Kidney (tissue), 14 donors: ENCODE measurements around the gene XRCC3. TPM values are rescaled to one million over a fixed set of nuclear protein-coding genes. Genes with fewer than 3 reads are reported as not detected.

Source experiments
- DNase-seq, 5 donors: peaks; one replicate each; pipeline ENCODE4 v3.0.0-alpha.2; 2013 to 2020
- FAIRE-seq: peaks from 2 replicates; lab custom pipeline; 2012; peaks lifted over from hg19 to GRCh38; lab: Jason Lieb, UNC
- H3K27ac ChIP-seq, 2 donors: one replicate each; pipeline ENCODE4 v1.7.0; 2013; ENCODE audit warnings: low read depth in 2 of 2, low read length in 2 of 2, inconsistent platforms in 1 of 2
- H3K27me3 ChIP-seq: one replicate; pipeline ENCODE4 v1.7.1; 2013; ENCODE audit warnings: low read length, inconsistent platforms; ENCODE audit not compliant: control insufficient read depth, insufficient read depth
- H3K36me3 ChIP-seq, 3 donors: one replicate each; pipeline versions ENCODE4 v1.7.0 to v1.7.1; 2013; ENCODE audit warnings: low read length in 3 of 3, control low read depth in 1 of 3, inconsistent platforms in 1 of 3; ENCODE audit not compliant: insufficient read depth in 3 of 3, control insufficient read depth in 2 of 3
- H3K4me1 ChIP-seq, 3 donors: one replicate each; pipeline versions ENCODE4 v1.7.0 to v1.7.1; 2013; ENCODE audit warnings: low read length in 3 of 3, inconsistent platforms in 1 of 3, low read depth in 1 of 3; ENCODE audit not compliant: control insufficient read depth in 2 of 3, insufficient read depth in 2 of 3
- H3K4me3 ChIP-seq, 3 donors: one replicate each; pipeline versions ENCODE4 v1.7.0 to v1.8.1; 2013; ENCODE audit warnings: low read length in 3 of 3, control low read depth in 1 of 3, inconsistent platforms in 1 of 3
- H3K9ac ChIP-seq, 3 donors: one replicate each; pipeline versions ENCODE4 v1.7.0 to v1.7.1; 2013; ENCODE audit warnings: low read length in 3 of 3, control low read depth in 1 of 3, inconsistent platforms in 1 of 3
- H3K9me3 ChIP-seq, 3 donors: one replicate each; pipeline versions ENCODE4 v1.7.0 to v1.7.1; 2013; ENCODE audit warnings: low read length in 3 of 3, control low read depth in 1 of 3, inconsistent platforms in 1 of 3; ENCODE audit not compliant: control insufficient read depth in 2 of 3, insufficient read depth in 1 of 3
- intact Hi-C: fragments of 100-400 bp; cut with DNase I; formaldehyde crosslinking; loops from one replicate; pipeline ENCODE4 v1.11.1; 2022
- polyA plus RNA-seq: library from polyadenylated mRNA; stranded (reverse); fragments of 350-450 nt; fragmentation: Illumina TruSeq; extraction: RNeasy Lipid Tissue Mini Kit (QIAGEN cat#74804); gene quantifications from one replicate; pipeline ENCODE4 v1.2.3, GENCODE V29; 2014; ENCODE audit warnings: low read depth, low replicate concordance; ENCODE audit not compliant: insufficient read depth
- total RNA-seq: library from RNA; stranded (reverse); fragmentation: NEBNext Ultra II Directional; extraction: Animal tissue kit (Norgen Biotek cat#: 25700); gene quantifications from one replicate; pipeline ENCODE4 v1.2.1, GENCODE V29; 2021
- TF ChIP-seq, protein P1 (sequence below): IDR thresholded peaks from 3 replicates; pipeline ENCODE4 v1.5.1; 2012; ENCODE audit warnings: mild to moderate bottlenecking, moderate library complexity, borderline replicate concordance; ENCODE audit not compliant: insufficient read depth; ENCODE audit errors: extremely low read depth
- donor health status: control.
- donor health status: control.
- donor health status: control.
- donor health status: control.
- donor health status: control.
- donor health status: DM: yes; HTN: yes; CAD: no.
- donor health status: Normal renal cell carcinoma (clear cell type).

Gene XRCC3
- total and polyA plus RNA-seq, 2 donors from 2014 or later, result 2.8 to 6.3 TPM

DNA sequence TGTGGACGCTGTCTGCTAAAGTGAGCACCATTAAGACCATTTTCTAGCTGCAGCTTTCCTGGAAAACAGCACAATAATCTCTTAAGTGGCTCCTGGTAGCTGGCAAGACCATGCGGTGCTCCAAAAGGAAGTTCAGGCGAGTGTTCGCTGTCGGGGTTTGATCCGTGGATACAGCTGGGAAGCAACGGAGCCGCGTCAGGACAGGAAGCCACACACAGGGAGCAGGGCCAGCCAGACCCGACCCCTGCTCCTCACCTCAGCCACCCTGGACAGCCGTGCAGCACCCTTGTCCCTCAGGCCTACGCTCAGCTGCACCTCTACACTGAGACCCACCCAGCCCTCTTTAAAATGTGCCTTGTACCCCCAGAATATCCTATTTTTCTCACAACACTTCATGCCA lies 19.8 kb upstream of the XRCC3 start:
- intact Hi-C loops, result no loop called here
- Histone ChIP-seq H3K27ac (peak overlapping the region in 1 of 2 donors; percentile 13), H3K27me3 (no peaks in the 10 kb centered on the region), H3K36me3 (peaks cover 4 to 41% (median 16%) of the 10 kb centered on the region in 3 donors), H3K4me1 (peaks cover 0 to 23% (median 16%) of the 10 kb centered on the region in 3 donors), H3K9ac (peak overlapping the region in 1 of 3 donors; percentile 40), H3K9me3 (no peaks in the 10 kb centered on the region), H3K4me3 (no peak overlapping the region)
- DNase-seq, result peak in 1 of 5 donors; percentile 78
- TF ChIP-seq, protein P1, sequence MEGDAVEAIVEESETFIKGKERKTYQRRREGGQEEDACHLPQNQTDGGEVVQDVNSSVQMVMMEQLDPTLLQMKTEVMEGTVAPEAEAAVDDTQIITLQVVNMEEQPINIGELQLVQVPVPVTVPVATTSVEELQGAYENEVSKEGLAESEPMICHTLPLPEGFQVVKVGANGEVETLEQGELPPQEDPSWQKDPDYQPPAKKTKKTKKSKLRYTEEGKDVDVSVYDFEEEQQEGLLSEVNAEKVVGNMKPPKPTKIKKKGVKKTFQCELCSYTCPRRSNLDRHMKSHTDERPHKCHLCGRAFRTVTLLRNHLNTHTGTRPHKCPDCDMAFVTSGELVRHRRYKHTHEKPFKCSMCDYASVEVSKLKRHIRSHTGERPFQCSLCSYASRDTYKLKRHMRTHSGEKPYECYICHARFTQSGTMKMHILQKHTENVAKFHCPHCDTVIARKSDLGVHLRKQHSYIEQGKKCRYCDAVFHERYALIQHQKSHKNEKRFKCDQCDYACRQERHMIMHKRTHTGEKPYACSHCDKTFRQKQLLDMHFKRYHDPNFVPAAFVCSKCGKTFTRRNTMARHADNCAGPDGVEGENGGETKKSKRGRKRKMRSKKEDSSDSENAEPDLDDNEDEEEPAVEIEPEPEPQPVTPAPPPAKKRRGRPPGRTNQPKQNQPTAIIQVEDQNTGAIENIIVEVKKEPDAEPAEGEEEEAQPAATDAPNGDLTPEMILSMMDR, result no peak
- no peak for FAIRE-seq

DNA sequence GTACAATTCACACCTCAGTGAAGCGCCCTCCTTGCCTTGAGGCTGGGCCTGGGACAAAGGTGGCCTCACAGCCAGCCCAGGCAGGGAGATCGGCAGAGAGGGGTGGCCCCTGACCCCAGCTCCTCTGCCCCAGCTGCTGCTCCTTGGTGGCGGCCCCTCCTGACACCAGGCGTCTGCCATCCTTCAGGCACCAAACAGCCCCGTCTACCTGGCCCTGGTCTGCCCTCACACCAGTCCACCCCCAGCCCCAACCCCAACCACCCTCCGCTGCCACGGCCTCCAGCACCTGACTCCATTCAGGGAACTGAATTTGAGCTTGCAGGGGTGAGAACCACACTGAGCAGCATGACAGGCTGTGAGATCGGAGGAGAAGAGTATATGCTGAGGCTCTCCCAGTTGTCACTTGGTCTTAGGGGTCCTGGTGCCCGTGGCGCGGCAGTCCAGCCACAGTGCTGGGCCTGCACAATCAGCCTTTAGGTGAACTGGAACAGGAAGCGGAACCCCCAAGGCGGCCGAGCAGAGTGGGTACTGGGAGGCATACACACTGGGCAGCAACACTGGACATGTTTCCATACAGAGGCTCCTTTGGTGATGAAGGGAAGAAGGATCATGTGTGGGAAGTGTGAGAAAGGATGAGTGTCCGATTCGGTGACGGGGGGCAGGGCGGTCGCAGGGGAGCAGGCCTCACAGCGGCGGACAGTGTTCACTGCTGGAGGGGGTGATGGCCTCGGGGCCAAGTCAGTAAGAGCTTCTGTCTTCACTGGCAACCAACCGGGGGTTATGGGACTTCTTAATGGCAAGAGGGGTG lies 19.0 kb upstream of the XRCC3 start:
- TF ChIP-seq, protein P1, result no peak
- Histone ChIP-seq H3K4me3 (no peak overlapping the region), H3K9ac (peak overlapping the region in 1 of 3 donors; percentile 40), H3K36me3 (peaks cover 4 to 41% (median 14%) of the 10 kb centered on the region in 3 donors), H3K4me1 (peaks cover 0 to 23% (median 16%) of the 10 kb centered on the region in 3 donors), H3K9me3 (no peaks in the 10 kb centered on the region), H3K27me3 (no peaks in the 10 kb centered on the region), H3K27ac (no peak overlapping the region)
- DNase-seq (peak in 1 of 5 donors; percentile 68), FAIRE-seq (no peak)
- intact Hi-C loops, result no loop called here

DNA sequence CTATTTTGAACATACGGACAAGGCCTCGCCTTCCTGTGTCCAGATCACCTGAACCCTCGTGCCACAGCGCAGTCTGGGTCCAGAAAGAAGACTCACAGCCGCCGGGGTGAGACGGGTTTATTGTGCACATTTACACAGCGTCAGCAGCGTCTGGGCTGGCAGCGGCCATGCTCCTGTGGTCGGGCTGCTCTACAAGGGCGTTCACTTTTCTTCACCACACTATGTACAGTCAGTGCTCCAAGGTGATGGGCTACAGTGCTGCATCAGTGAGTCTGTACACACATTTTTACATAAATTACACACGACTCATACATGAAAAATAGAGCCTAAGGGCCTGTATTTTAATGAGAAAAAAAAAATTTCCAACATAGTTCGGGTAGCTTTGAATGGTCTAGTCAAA lies 18.4 kb upstream of the XRCC3 start:
- intact Hi-C loops, result no loop called here
- no peak for FAIRE-seq
- Histone ChIP-seq H3K36me3 (peaks cover 5 to 39% (median 14%) of the 10 kb centered on the region in 3 donors), H3K27ac (peak overlapping the region in 1 of 2 donors; percentile 26), H3K27me3 (no peaks in the 10 kb centered on the region), H3K4me1 (peaks cover 0 to 23% (median 16%) of the 10 kb centered on the region in 3 donors), H3K9me3 (no peaks in the 10 kb centered on the region), H3K9ac (no peak overlapping the region), H3K4me3 (no peak overlapping the region)
- TF ChIP-seq, protein P1, result no peak
- peak in 2 of 5 donors; percentile 22 to 58 for DNase-seq
